Gastroesophageal sphincter (tissue), 4 donors: ENCODE measurements around the gene INPP5D. TPM values are rescaled to one million over a fixed set of nuclear protein-coding genes. Genes with fewer than 3 reads are reported as not detected.

Experiments
- ATAC-seq: fragments of 150-250 bp; one replicate; pipeline ENCODE4 v1.9.1; 2016; ENCODE audit warnings: mild to moderate bottlenecking, moderate library complexity
- H3K27ac ChIP-seq, 4 donors: fragments of 200-600 bp; sonication (generic) in 3 of 4; 1 replicate in 3 of 4; 2 replicates in 1 of 4; pipeline ENCODE4 v1.5.1; 2016 to 2019
- H3K27me3 ChIP-seq: fragments of 200-600 bp; sonication (generic); one replicate; pipeline ENCODE4 v1.5.1; 2019
- H3K36me3 ChIP-seq, 2 donors: fragments of 200-600 bp; sonication (generic); one replicate each; pipeline ENCODE4 v1.5.1; 2019; ENCODE audit warnings: control low read depth in 1 of 2
- H3K4me1 ChIP-seq, 3 donors: fragments of 200-600 bp; sonication (generic); 1 replicate in 2 of 3; 2 replicates in 1 of 3; pipeline ENCODE4 v1.5.1; 2016 to 2019; ENCODE audit warnings: control low read depth in 2 of 3
- H3K4me3 ChIP-seq, 2 donors: fragments of 200-600 bp; sonication (generic); one replicate each; pipeline ENCODE4 v1.5.1; 2019; ENCODE audit warnings: mild to moderate bottlenecking in 1 of 2, moderate library complexity in 1 of 2
- H3K9me3 ChIP-seq, 3 donors: fragments of 200-600 bp; sonication (generic); one replicate each; pipeline ENCODE4 v1.5.1; 2017 to 2019; ENCODE audit warnings: control low read depth in 2 of 3
- CTCF ChIP-seq, 4 experiments: fragments of 200-600 bp in 2 of 4; fragments of 450-650 bp in 2 of 4; sonication (generic) in 1 of 4; IDR thresholded peaks; one replicate each; pipeline ENCODE4 v1.5.1; 2017 to 2019; ENCODE audit warnings: antibody characterized with exemption in 4 of 4, mild to moderate bottlenecking in 2 of 4, moderate library complexity in 2 of 4
- EP300 ChIP-seq: sonication (generic); formaldehyde crosslinking; IDR thresholded peaks from one replicate; pipeline ENCODE4 v1.6.1; 2017; ENCODE audit warnings: antibody characterized with exemption, mild to moderate bottlenecking
- POLR2A ChIP-seq, 2 donors: fragments of 450-650 bp; IDR thresholded peaks; one replicate each; pipeline ENCODE4 v1.6.1; 2017; ENCODE audit warnings: antibody characterized with exemption in 2 of 2, mild to moderate bottlenecking in 2 of 2, moderate library complexity in 1 of 2
- POLR2AphosphoS5 ChIP-seq: sonication (generic); formaldehyde crosslinking; IDR thresholded peaks from one replicate; pipeline ENCODE4 v1.6.1; 2017; ENCODE audit warnings: antibody characterized with exemption
- WGBS, 2 donors: methylation state at CpG; one replicate each; pipeline ENCODE4 v1.1.5; 2018; ENCODE audit warnings: low coverage in 1 of 2; 5-methylcytosine and 5-hydroxymethylcytosine counted together
- total RNA-seq, 4 donors: library from RNA; depleted of rRNA; stranded (reverse); fragments of >200 nt; gene quantifications; one replicate each; pipeline ENCODE4 v1.1.0, GENCODE V29; 2016

The INPP5D gene
- total RNA-seq, 4 donors from 2014 or later = 6.5 to 12.4 (median 9.3) TPM

DNA sequence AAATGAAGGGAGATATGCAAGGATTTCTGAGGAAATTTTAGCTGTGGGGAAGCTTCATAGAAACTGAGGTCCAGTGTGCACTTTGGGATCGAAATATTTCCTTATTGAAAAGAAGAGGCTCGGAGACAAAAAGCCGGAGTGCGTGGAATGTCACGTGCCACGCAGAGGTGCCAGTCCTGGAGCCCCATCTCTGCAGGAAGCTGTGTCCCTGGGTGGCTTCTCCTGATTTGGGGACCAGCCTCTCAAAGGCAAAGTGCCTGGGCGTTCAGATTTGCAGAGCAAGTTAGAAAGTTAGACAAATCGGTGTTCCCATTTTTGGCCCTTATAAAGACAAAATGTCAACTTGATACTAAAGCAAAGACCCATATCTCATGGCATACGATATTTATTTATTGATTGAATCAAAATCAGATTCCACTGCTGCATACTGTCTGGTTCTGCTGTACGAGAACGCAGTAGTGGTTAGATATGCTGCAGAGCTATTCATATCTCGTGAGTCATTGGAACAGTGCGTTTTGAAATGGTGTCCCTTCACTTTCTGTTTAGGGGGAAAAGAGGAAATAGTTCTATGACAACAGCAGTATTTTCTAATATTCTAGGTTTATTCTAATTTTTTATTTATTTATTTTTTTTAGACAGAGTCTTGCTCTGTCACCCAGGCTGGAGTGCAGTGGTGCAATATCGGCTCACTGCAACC, 182.2 kb downstream of the INPP5D start:
- Histone ChIP-seq H3K27ac (no peak overlapping the region), H3K9me3 (no peaks in the 10 kb centered on the region), H3K4me1 (no peaks in the 10 kb centered on the region), H3K36me3 (no peaks in the 10 kb centered on the region), H3K27me3 (no peaks in the 10 kb centered on the region), H3K4me3 (no peak overlapping the region)
- WGBS, 2 donors = 62 to 80% methylated on average over 10 to 14 of the region's 14 CpGs
- ATAC-seq = peak; percentile 46
- no peak for TF ChIP-seq CTCF (IDR thresholded peaks at IDR 0.05)
- TF ChIP-seq EP300 = no peak
- no peak for TF ChIP-seq POLR2AphosphoS5
- TF ChIP-seq POLR2A (IDR thresholded peaks at IDR 0.05) = no peak

DNA sequence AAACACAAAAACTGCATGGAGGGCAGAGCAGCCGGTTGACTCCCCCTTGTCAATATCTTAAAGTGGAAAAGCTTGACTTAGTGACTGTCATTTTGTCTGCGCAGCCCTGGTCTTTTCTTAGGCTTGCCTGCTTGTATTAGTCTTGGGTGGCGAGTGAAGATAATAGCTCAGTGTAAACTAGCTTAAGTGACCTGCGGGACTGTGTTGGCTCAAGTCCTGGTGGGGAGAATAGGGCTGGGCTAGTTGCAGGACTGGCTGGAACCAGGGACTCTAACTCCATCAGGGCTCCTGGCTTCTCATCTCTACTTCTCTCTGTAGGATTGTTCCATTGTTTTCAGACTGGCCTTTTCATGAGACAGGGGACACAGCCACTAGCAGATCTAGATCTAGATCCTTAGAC, 183.2 kb downstream of the INPP5D start:
- H3K27me3 ChIP-seq = no peaks in the 10 kb centered on the region
- H3K27ac ChIP-seq = no peak overlapping the region
- ATAC-seq = no peak
- 62 to 71% methylated on average over 2 to 3 of the region's 4 CpGs for WGBS, 2 donors
- H3K9me3 ChIP-seq = no peaks in the 10 kb centered on the region
- no peaks in the 10 kb centered on the region for H3K36me3 ChIP-seq
- H3K4me3 ChIP-seq = no peak overlapping the region
- H3K4me1 ChIP-seq = no peaks in the 10 kb centered on the region
- TF ChIP-seq CTCF (IDR thresholded peaks at IDR 0.05) (no peak), POLR2AphosphoS5 (no peak), EP300 (no peak), POLR2A (IDR thresholded peaks at IDR 0.05) (no peak)

DNA sequence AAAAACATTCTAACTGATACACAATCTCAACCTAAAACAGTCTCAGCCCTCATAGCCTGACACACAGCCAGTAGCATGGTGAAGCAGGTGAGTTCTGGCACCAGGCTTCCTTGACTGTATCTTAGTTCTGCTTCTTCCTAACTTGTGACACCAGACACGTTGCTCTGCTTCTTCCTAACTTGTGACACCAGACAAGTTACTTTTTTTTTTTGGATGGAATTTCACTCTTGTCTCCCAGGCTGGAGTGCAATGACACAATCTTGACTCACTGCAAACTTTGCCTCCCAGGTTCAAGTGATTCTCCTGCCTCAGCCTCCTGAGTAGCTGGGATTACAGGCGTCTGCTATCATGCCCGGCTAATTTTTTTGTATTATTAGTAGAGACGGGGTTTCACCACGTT, 184.7 kb downstream of the INPP5D start:
- no peak for TF ChIP-seq POLR2AphosphoS5
- no peak for TF ChIP-seq EP300
- TF ChIP-seq CTCF (IDR thresholded peaks at IDR 0.05) = no peak
- no peak for TF ChIP-seq POLR2A (IDR thresholded peaks at IDR 0.05)
- H3K9me3 ChIP-seq = no peaks in the 10 kb centered on the region
- no peak overlapping the region for H3K4me3 ChIP-seq
- no peak overlapping the region for H3K27ac ChIP-seq
- no peaks in the 10 kb centered on the region for H3K36me3 ChIP-seq
- H3K27me3 ChIP-seq = no peaks in the 10 kb centered on the region
- no peak for ATAC-seq
- 44 to 47% methylated on average over 1 to 5 of the region's 5 CpGs for WGBS, 2 donors
- H3K4me1 ChIP-seq = no peaks in the 10 kb centered on the region

GRCh38 chr2:233245406-233245805, 185.3 kb downstream of the INPP5D start:
- no peaks in the 10 kb centered on the region for H3K27me3 ChIP-seq
- no peak overlapping the region for H3K4me3 ChIP-seq
- no peaks in the 10 kb centered on the region for H3K9me3 ChIP-seq
- no peak for TF ChIP-seq POLR2A (IDR thresholded peaks at IDR 0.05)
- no peak for TF ChIP-seq POLR2AphosphoS5
- no peak for TF ChIP-seq CTCF (IDR thresholded peaks at IDR 0.05)
- TF ChIP-seq EP300 = no peak
- no peaks in the 10 kb centered on the region for H3K4me1 ChIP-seq
- H3K27ac ChIP-seq = no peak overlapping the region
- H3K36me3 ChIP-seq = no peaks in the 10 kb centered on the region
- ATAC-seq = no peak
- 73 to 83% methylated on average over 6 of the region's 6 CpGs for WGBS, 2 donors

DNA sequence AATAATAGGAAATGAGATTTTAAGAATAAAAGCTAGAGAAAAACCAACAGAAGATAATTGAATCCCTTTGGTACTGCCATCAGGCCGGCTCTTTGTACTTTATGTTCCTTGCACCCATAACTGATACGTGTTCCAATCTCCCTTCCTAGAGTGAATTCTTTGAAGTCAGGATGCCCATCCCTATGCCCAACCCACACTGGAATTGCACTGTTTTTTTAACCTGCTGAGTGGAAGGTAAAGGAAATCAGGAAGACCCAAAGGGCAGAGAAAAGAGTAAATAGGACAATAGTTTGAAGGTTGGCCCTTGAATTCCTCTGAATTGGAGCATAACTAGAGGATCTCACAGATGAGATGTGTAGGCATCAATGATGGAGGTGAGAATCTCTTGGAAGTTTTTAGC, 187.0 kb downstream of the INPP5D start:
- Histone ChIP-seq H3K4me3 (no peak overlapping the region), H3K27me3 (no peaks in the 10 kb centered on the region), H3K9me3 (no peaks in the 10 kb centered on the region), H3K4me1 (peaks cover 0 to 5% (median 0%) of the 10 kb centered on the region in 3 donors), H3K36me3 (no peaks in the 10 kb centered on the region), H3K27ac (no peak overlapping the region)
- WGBS, 2 donors = 61 to 63% methylated on average over 2 of the region's 2 CpGs
- no peak for ATAC-seq
- TF ChIP-seq POLR2A (IDR thresholded peaks at IDR 0.05) (no peak), CTCF (IDR thresholded peaks at IDR 0.05) (no peak), POLR2AphosphoS5 (no peak)
